Stimulated activated CD4-positive, alpha-beta T cell treated with anti-CD3 and anti-CD28 coated beads, Interleukin-2, amount 100 ng/mL, for 24 hours (primary cell): ENCODE results near the gene KCP.

Experiments used
- DNase-seq, 2 donors: peaks; one replicate each; pipeline ENCODE4 v3.0.0-alpha.2; 2020

KCP gene

GRCh38 chr7:128938544-128939074 is 28.1 kb upstream of the KCP start:
- peak; percentile 28 to 41 for DNase-seq

GRCh38 chr7:128937647-128938543 is 27.4 kb upstream of the KCP start, which contains the start of gene IRF5:
IRF5 (plus strand) TSS chr7:128937927; CDS start chr7:128942082, 4,155 bp downstream.
- peak; percentile 25 to 46 for DNase-seq

GRCh38 chr7:128937271-128937646 is 26.8 kb upstream of the KCP start:
- no peak for DNase-seq

GRCh38 chr7:128936798-128937197 is 26.3 kb upstream of the KCP start:
- DNase-seq: no peak

- no peak for DNase-seq
These were observed 24.8 kb upstream of the KCP start for GRCh38 chr7:128935342-128935730.

- no peak for DNase-seq
These were observed 24.1 kb upstream of the KCP start for GRCh38 chr7:128934361-128935341.

GRCh38 chr7:128933180-128933891 is 22.8 kb upstream of the KCP start:
- DNase-seq: peak; percentile 48 to 52

GRCh38 chr7:128932862-128933179 is 22.3 kb upstream of the KCP start:
- DNase-seq: no peak

- no peak for DNase-seq
These were observed 21.7 kb upstream of the KCP start for GRCh38 chr7:128931965-128932861.

- no peak for DNase-seq
These were observed 20.8 kb upstream of the KCP start for GRCh38 chr7:128931190-128931798.

GRCh38 chr7:128928882-128929788 is 18.6 kb upstream of the KCP start:
- no peak for DNase-seq

- no peak for DNase-seq
These were observed 17.8 kb upstream of the KCP start for GRCh38 chr7:128928159-128928813.

GRCh38 chr7:128924707-128925588 is 14.4 kb upstream of the KCP start:
- DNase-seq: no peak

GRCh38 chr7:128923411-128923800 is 12.9 kb upstream of the KCP start:
- DNase-seq: no peak

GRCh38 chr7:128922496-128923410 is 12.2 kb upstream of the KCP start:
- no peak for DNase-seq

- DNase-seq: no peak
These were observed 11.4 kb upstream of the KCP start for GRCh38 chr7:128921866-128922440.
